Stimulated activated CD4-positive, alpha-beta T cell treated with anti-CD3 and anti-CD28 coated beads, TNF-alpha, amount 100 ng/mL, for 48 hours (primary cell): Measurements from ENCODE around the gene PPL.

ENCODE experiments used
- DNase-seq, 3 donors: peaks; one replicate each; pipeline ENCODE4 v3.0.0-alpha.2; 2020; ENCODE audit warnings: low read depth in 3 of 3

PPL gene

DNA sequence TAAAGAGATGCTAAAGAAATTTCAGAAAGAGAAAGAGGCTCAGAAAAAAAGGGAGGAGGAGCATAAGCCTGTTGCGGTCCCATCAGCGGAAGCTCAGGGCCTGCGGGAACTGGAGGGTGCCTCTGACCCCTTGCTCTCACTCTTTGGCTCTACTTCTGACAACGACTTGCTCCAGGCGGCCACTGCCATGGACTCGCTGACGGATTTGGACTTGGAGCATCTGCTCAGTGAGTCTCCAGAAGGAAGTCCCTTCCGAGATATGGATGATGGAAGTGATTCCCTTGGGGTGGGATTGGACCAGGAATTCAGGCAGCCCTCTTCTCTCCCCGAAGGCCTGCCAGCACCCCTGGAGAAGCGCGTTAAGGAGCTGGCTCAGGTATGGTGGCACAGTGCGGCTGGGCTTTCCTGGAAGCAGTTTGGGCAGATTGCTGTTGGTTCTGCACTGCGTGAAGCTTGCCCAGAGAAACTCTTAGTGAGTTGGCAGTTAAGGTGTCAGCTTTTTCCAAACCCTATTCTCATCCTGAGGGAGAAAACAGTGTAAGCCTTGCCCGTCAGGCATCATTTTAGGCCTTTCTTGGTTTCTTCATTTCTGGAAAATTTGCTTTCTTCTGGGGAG, 76.1 kb downstream of the PPL start:
- no peak for DNase-seq

DNA sequence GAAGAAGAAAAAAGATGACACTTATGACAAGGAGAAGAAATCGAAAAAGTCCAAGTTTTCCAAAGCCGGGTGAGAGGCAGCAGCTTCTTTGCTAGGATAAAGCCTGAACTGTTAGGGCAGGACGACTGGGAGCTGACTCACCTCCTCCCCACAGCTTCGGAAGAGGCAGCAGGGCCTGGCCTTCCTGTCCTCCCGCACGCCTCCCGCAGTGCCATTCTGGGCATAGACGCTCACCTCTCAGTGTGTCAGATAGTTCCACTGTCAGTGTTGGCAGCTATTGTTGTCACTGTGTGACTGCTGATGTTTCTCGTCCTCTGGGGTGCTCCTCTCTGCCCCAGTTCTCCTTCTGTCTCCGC, 77.1 kb downstream of the PPL start:
- no peak for DNase-seq

DNA sequence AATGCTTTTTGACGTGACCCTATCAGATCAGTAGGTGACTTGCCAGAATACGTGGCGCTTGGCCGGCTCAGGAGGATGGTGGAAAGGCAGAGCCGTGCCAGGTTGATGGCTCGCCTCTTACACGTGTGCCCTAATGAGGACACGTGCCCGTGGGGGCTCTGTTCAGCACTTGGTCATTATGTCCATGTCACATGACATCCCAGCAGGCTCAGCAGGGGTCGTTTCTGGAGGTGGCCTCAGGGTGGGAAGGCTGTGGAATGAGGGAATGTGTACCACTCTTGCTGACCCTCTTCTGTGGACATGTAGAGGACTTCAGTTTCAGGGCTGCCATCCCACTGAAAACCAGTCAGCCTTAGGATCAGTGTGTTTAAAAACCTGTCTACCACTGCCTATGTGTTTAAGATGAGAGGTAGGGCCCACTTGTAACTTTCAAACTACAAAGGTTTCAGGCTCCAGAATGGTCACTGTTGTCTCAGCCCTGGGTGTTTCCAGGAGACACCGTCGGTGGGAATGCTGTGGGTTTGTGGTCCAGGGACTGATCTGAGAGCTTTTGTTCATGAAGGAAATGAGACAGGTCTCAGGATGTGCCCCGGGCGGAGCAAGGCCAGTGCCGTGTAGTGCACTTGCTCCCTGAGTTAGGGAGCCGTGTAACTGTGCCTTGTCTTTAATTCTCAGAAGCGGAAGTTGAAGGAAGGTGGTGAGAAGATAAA, 77.6 kb downstream of the PPL start:
- DNase-seq = no peak

DNA sequence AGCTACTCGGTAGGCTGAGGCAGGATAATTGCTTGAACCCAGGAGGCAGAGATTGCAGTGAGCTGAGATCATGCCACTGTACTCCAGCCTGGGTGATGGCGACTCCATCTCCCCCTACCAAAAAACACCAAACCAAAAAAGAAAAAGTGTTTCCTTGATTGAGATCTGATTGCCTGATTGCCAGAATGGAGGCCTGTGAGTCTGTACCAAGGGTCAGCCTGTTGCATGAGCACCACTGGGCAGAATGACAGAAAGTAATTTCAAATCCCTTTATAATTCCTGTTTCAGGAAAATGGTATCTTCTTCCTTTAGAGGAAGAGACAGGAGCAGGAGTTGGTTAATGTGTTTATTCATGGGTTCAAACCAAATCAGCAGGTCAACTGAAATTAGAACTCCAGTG, 81.1 kb downstream of the PPL start:
- no peak for DNase-seq

DNA sequence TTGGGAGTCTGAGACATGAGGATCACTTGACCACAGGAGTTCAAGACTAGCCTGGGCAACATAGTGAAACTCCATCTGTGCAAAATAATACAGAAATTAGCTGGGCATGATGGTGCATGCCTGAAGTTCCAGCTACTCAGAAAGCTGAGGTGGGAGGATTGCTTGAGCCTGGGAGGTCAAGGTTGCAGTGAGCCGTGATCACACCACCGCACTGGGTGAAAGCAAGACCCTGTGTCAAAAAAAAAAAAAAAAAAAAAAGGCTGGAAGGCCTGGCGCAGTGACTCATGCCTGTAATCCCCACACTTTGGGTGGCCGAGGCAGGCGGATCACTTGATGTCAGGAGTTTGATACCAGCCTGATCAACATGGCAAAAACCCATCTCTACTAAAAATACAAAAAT, 81.6 kb downstream of the PPL start:
- DNase-seq = no peak

DNA sequence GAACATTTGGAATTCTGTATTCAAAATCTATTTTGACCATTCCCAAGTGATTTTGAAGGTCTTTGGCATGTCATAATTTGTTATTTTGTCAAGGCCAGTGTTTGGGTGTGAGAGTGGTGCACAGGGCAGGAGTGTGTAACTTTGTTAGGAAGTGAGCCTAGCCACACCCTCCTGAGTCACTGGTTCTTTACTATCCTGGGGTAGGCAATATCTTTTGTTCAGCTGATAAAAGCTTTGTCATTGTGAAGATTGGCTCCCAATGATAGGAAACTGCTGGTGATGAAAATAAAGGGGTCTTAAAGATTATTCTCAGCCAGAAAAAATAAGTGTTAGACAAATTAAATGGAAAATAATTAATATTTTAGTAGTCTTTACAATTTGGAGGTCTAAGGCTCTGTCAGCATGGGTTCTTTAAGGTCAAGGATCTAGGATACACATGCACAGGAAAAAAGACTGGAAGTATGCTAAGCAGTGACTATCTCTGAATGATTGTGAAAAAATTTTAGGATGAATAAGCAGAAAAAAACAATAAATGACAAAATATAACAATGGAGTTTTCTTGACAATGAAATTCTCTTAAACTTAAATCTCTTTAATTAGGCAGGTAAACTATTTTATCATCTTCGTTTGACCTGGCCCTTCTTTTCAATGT, 84.6 kb downstream of the PPL start:
- no peak for DNase-seq

DNA sequence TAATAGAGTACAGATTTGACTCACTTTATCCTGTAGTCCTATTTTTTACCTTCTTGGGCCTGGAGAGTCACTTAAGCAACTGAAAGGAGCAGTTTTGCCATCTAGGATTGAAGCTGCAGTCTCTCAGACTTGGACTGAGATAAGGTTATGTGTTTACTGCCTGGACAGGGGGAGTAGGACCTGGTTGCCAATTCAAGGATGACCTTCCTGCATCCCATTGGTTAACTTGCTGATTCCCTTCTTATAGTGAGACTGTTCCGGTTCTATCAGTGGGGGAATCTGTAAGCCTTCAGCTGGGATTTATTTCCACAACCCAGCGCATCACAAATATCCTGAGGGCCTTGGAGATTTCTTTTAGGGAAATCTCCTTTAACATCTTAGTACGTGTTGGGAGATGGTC, 86.7 kb downstream of the PPL start:
- DNase-seq = no peak

DNA sequence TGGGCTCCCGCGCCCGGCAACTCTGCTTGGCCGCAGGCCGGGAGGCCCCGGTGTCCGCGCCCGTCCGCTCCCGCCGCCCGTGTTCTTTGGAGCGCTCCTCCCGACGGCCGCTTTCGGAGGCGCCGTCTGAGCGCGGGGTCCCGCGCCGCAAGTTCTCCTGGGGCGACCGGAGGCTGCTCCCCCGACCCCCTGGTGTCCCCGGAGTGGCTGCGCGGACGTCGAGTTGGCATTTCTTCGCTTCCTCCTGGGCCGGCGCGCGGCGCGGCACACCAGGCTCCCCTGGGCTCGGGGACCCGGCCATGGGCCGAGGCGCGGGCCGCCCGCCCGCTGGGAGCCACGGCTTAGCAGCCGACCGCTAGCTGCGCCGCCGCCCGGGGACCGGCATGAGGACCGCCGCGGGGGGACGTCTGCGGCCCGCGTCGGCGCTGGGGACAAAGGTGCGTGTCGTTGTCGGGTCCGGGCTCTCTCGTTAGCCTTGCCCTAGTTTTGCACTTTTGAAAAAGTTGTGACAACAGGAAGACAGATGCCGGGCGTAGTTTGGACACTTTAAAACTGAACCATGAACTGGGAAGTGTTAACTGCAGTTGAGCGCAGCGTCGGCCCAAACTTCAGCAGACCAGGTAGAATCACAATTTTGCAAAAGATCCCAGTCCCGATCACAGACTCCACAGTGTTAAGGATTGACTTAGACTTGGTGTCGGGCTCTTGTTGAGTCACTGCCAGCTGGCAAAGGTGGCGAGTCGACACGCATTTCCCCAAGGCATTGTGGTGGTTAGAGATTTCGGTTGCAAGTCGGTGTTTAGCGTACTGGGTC, 89.0 kb downstream of the PPL start:
- DNase-seq = peak in 2 of 3 donors; percentile 4 to 6

DNA sequence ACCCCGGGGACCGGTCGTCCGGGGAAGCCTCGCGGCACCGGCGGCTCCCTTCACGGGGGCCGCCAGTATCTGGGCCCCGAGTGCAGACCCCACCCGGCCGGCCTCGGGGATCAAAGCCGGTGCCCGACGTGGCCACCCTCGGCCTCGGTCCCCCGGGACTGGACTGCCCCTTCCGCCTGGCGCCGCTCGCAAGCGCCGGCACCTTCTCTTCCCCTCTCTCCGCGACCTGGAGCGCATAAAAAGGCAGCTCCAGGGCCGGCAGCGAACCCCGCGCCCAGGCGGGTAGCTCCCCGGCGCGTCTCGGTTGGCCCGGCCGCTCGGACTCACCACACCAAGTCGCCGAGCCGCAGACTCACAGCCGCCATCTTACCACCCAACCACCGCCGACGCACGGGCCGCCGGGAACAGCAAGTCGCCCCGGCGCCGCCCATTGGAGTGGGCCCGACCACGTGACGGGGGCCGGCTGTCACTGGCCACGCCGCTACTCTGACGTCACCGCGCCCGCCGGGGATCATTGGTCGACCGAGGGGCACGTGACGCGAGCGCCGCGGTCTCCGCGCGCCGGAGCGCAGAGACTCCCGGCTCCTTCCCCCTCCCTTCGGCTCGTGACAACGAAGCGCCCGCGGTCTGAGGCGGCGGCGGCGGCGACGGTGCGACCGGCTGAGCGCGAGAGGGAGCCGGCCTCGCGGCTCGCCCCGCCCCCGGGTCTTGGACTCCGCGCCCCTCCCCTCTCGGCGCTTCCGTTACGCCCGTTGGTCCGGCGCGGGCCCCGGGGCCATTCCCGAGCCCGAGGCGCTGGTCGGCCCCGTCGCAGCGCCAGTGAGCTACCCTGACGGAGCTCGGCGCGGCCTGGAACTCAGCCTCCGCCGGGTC, 89.8 kb downstream of the PPL start, which contains the start of the genes GLYR1 and UBN1:
GLYR1 (minus strand) TSS at position 388 of the 873 bp plus-strand sequence; CDS start at position 365, 23 bp downstream.
UBN1 (plus strand) TSS at position 581 of the 873 bp plus-strand sequence. CDS start 5,437 bp downstream, outside the sequence.
- DNase-seq = peak; percentile 99 to 100 (median 100)

DNA sequence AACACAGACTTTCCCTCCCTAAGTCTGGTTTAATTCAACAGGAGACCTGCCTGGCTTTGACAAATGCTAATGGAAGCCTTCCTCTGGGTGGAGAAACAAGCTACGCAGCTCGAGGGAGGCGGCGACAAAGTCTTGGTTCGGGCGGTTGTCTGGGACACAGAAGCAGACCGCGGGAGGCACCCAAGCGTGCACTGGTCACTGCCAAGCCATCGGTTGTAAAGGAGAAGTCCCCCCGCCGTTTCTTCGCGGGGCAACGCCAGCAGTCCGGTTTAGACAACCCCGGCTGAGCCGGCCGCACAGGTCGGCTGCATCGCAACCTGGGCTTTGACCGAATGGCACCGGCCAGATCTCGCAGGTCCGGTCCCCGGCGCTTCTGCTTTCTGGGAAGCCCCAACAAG, 90.4 kb downstream of the PPL start:
- peak in 1 of 3 donors; percentile 10 for DNase-seq

DNA sequence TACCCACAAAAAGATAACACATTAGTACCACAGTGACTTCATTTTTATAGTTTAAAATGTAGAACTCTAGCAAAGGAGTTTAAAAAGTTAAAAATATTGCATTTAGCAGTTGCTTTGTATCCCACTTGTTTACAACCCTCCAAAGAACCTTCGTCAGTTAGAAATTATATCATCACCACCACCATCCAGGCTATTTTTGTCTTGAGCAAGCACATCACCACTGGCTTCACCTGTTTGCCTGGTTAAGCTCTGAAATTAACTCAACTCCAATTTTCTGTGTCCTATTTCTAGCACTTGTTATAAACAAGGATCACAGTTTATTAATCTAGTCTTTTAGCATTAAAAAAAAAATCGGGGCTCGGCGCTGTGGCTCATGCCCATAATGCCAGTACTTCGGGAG, 96.0 kb downstream of the PPL start:
- no peak for DNase-seq

DNA sequence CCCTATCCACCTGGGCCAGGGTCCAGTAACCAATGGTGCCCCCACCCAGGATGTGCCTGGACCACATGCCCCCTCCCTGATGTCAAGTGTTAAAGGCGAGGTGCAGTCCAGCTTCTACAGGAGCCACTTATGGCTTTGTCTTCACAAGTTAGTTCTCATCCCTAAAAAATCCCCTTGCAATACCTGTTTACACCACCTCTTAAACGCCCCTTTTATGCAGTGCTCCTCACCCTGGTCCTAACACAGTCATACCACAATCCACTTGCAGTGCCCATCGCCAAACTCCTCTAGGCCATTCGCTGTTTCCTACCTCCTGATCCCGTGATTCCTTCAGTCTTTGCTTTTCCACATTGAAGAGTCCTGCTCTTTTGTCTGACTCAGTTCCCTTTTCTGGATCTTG, 97.0 kb downstream of the PPL start:
- DNase-seq = no peak

DNA sequence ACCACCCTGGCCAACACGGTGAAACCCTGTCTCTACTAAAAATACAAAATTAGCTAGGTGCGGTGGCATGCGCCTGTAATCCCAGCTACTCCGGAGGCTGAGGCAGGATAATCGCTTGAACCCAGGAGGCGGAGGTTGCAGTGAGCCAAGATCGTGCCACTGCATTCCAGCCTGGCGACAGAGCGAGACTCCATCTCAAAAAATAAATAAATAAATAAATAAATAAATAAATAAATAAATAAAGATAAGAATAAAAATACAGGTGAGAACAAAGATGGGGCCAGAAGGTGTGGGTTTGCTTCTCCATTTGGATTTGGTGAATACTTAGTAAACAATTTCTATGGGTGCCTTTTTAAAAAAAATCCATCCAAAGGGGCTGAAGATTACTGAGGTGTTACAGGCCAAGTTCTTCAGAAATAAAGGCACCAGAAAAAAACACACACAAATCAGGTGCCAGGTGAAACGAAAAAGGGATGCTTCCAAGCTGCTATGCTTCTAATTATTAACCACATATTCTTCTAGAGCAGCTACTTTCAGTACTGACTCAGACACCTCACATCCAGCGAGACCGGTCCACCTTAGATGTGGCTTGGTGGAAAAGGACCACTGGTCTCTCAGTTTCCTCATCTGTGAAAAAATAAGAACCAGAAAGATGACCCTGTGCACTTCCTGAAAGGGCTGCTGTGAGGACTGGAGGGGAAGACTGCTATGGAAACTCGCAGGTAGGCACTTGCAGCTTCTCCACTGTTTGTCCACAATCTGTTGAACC, 99.0 kb downstream of the PPL start:
- DNase-seq = no peak

DNA sequence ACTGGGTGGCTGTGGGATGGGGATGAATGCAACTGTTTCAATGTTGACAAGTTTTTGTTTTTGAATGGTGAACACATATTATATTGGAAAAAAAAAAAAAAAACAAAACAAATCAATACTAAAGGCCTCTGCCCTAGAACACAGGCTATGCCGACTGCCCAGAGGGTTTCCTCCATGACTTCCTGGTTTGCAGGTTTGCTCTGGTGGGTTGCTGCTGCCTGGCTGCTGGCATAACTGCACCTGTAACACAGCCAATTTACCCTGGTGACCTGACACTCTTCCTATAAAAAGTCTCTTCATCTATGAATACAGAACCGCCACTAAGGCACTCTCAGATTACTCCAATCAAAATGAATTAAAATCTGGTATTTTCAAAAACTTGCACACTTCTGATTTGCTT, 100.2 kb downstream of the PPL start:
- DNase-seq = no peak

DNA sequence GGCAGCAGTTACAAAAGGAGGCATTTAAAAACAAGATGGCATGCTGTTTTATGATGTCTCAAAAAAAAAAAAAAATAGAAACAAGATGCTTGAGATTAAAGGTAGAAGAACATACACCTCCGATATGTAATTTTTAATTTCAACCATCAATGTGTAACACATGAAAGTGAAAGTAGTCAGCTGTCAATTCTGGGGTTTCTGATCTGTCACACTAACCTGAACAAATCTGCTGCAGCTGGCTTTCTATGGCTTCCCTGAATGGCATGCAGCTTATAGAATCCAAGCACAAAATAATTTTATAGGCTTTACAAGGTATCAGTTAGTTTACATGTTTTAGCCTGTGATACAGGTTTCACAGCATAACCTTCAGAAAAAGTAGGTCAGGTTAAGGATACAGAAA, 103.4 kb downstream of the PPL start:
- DNase-seq = no peak

DNA sequence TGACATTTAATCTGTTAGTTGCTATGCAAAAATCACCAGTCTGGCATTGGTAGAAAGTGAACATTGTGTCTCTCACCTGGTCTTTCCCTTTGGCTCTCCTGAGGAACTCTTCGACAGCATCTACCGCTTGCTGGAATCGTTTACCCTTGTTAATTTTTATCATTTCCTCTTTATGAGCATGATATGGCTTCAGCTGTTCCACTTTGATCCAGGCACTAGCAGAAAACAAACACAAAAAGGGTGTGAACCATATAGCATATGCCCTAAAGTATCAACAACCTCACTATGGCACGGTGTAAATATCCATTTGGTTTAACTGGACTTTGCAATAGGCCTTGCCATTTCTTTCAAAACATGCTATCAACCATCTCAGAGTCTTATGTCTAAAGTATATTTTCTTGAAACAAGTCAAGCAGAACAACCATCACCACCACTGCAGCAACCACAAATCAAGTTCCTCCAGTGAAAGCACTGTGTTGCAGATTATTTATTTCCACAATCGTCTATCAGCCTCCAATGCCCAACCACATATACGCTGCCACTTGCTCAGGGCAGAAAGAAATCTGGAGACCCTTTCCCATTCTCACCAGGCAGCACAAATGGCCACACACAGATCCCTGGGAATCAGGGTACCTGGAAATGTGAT, 104.1 kb downstream of the PPL start:
- no peak for DNase-seq
